NCI-H1436 (cell line): ENCODE data around the gene DPYSL4.
A peak's percentile ranks its signal among the peaks of the same experiment; 100 is the strongest.

Experiments used
- DNase-seq: peaks from one replicate; lab custom pipeline; 2025; lab: John Stamatoyannopoulos, UW

DPYSL4 gene

GRCh38 chr10:132228616-132229015, 41.9 kb downstream of the DPYSL4 start:
- DNase-seq = no peak

- DNase-seq = no peak
Observed at GRCh38 chr10:132229096-132229495, 42.3 kb downstream of the DPYSL4 start.

GRCh38 chr10:132229834-132230556, 43.2 kb downstream of the DPYSL4 start:
- DNase-seq = no peak

GRCh38 chr10:132230557-132231210, 43.9 kb downstream of the DPYSL4 start:
- no peak for DNase-seq

- no peak for DNase-seq
Observed at GRCh38 chr10:132231656-132232022, 44.9 kb downstream of the DPYSL4 start.

GRCh38 chr10:132232023-132232951, 45.5 kb downstream of the DPYSL4 start:
- DNase-seq = peak; percentile 79

GRCh38 chr10:132232981-132233380, 46.2 kb downstream of the DPYSL4 start:
- no peak for DNase-seq

GRCh38 chr10:132233501-132234085, 46.8 kb downstream of the DPYSL4 start:
- no peak for DNase-seq

- DNase-seq = no peak
Observed at GRCh38 chr10:132234860-132235259, 48.1 kb downstream of the DPYSL4 start.

GRCh38 chr10:132236161-132236560, 49.4 kb downstream of the DPYSL4 start:
- no peak for DNase-seq

GRCh38 chr10:132236881-132237280, 50.1 kb downstream of the DPYSL4 start:
- DNase-seq = no peak

GRCh38 chr10:132237396-132237795, 50.6 kb downstream of the DPYSL4 start:
- DNase-seq = no peak

- no peak for DNase-seq
Observed at GRCh38 chr10:132237871-132238270, 51.1 kb downstream of the DPYSL4 start.

- no peak for DNase-seq
Observed at GRCh38 chr10:132238371-132239125, 51.8 kb downstream of the DPYSL4 start.

GRCh38 chr10:132239126-132240031, 52.6 kb downstream of the DPYSL4 start:
- DNase-seq = no peak

GRCh38 chr10:132240156-132240555, 53.4 kb downstream of the DPYSL4 start:
- DNase-seq = no peak

GRCh38 chr10:132240581-132240980, 53.8 kb downstream of the DPYSL4 start:
- no peak for DNase-seq

GRCh38 chr10:132241086-132241485, 54.3 kb downstream of the DPYSL4 start:
- no peak for DNase-seq

- DNase-seq = no peak
Observed at GRCh38 chr10:132241496-132241895, 54.7 kb downstream of the DPYSL4 start.

- DNase-seq = no peak
Observed at GRCh38 chr10:132242103-132242840, 55.5 kb downstream of the DPYSL4 start.
